ENCODE results near the gene SPAG17. TPM values are rescaled to one million over a fixed set of nuclear protein-coding genes. Genes with fewer than 3 reads are reported as not detected.

Gene SPAG17
- polyA plus RNA-seq, 4 donors, result 2.0 to 11.0 (median 9.7) TPM

DNA sequence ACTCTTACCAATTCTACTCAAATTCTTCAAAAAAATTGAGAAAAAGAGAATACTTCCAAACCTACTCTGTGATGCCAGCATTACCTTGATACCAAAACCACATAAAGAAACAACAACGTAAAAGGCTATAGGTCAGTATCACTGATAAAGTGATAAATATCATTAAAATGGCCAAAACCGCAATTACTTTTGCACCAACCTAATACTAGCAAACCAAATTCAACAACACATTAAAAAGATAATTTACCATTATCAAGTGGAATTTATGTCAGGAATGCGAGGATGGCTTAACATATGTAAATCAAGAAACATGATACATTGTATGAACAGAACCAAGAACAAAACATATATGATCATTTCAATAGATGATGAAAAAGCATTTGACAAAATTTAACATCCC lies 7.0 kb downstream of the SPAG17 start:
- no peak for DNase-seq (ENCODE audit: low read depth in 4 of 4, low spot score in 3 of 4)

DNA sequence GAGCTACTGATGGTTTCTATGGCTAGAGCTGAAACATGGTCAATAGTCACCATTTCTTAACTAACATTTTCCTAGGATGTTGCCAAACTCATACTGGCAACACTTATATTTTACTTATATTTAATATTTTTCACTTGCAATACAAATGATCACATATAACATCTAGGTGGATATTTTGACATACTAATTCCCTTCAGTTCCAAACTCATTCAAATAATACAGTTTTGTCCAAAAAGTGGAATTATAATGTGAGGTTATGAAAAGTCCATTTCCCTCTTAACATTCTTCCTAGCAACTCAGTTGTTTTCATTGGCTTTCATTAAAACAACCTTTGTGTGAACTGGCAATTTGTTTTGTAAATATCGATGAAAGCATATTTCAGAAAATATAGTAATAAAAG lies 16.0 kb downstream of the SPAG17 start:
- DNase-seq (ENCODE audit: low read depth in 4 of 4, low spot score in 3 of 4), result no peak

DNA sequence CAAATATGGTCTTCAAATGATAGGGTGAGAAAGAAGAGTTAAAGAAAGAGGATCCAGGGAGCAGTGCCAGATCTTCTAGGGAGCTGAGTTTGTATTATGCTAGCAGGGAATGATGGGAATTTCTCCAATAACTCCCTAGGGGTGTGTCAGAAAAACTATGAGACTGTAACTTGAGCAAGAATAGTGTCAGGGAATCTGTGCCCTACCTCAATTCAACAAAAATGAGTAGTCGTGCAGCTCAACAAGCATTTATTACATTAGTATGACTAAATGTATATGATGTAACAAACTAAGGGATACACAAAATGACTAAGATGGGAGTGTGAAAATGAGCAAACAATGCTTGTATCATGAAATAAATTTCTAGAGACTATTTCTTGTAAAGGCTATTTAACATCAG lies 24.2 kb downstream of the SPAG17 start:
- DNase-seq (ENCODE audit: low read depth in 4 of 4, low spot score in 3 of 4), result no peak

DNA sequence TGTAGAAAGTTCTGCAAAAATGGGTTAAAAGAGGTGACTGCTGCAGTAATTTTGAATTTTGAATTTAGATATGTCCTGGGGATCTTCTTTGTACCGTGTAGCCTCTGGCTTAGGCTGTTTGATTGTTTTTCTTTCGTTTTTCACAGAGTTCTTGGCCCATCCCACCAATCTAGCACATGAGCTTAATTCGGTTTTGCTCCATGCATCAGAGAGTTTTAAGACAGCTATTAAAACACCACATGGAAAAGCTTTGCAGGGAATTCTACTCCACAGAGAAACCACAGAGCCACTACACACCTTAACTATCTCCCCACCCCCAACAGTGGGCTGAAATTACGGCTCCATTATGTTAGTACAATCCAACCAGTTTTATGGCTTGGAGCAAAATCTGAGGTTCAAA lies 25.5 kb downstream of the SPAG17 start:
- DNase-seq (ENCODE audit: low read depth in 4 of 4, low spot score in 3 of 4), result peak in 2 of 4 donors; percentile 18 to 46

DNA sequence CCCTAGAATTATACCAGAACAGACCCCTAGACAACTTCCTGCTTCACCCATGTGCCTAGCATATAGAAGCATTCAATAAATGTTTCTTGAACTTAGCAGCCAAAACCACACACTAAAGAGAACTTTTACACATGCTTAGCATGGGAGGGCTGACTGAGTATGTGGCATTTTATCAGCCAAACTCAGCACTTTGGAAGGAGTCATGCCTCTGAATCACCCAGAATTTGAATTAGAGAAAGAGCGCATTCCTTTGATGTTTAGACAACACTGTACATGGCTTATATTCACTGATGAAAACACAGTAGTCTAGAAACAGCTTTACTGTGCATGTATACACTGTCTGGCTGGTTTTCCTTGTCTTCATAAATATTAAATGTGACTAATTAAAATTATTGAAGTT lies 26.1 kb downstream of the SPAG17 start:
- no peak for DNase-seq (ENCODE audit: low read depth in 4 of 4, low spot score in 3 of 4)

DNA sequence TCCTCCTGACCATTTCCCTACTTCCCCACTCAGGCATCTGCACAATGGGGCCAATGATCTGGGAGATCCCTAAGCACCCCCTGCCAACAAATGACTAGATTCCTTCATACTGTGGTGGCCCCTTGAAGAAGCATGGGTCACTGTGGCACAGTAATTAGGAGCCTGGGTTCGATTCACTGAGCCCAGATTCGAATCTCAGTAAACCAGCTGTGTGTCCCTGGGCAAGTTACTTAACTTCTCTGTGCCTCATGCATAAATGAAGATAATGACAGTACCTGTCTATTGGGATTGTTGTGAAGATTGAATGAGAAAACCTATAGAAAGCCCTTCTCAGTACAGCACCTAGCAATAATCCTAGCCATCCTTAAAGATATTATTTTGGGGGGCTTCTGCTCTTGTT lies 27.5 kb downstream of the SPAG17 start:
- no peak for DNase-seq (ENCODE audit: low read depth in 4 of 4, low spot score in 3 of 4)

DNA sequence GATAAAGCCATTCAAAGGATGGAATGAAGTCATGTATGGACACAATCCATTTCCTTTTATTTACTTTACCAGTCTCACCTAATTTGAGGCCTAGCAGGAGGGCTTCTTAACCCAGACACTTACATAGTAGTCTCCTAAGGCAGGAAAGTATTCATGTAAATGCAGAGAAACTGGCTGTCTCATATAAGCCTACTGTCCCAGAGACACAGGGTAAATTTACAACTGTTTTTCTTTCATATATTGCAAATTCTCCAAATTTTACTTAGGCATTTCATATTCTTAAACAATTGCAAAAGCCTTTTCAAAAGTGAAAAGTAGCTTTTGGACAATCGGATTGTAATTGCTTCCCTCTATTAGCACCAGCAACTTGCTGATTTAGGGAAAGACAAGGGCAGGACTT lies 29.9 kb downstream of the SPAG17 start:
- no peak for DNase-seq (ENCODE audit: low read depth in 4 of 4, low spot score in 3 of 4)

DNA sequence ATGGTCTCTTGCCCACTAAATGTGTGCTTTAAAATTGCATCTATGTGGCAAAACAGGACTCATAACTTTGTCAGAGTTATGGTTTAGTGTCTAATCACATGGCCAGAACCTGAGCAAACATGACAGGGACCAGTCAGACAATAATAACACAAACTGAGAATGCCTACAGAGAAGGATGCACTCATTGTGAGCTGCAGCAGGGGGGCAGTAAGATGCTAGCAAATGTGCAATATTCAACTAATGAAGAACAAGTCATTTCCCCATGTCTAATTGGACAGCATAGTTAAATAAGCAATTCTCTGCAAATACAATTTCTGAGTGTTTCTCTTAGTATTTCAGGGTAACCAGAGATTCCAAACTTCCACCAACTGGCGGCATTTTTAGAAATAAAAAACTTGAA lies 30.8 kb downstream of the SPAG17 start:
- DNase-seq (ENCODE audit: low read depth in 4 of 4, low spot score in 3 of 4), result no peak

DNA sequence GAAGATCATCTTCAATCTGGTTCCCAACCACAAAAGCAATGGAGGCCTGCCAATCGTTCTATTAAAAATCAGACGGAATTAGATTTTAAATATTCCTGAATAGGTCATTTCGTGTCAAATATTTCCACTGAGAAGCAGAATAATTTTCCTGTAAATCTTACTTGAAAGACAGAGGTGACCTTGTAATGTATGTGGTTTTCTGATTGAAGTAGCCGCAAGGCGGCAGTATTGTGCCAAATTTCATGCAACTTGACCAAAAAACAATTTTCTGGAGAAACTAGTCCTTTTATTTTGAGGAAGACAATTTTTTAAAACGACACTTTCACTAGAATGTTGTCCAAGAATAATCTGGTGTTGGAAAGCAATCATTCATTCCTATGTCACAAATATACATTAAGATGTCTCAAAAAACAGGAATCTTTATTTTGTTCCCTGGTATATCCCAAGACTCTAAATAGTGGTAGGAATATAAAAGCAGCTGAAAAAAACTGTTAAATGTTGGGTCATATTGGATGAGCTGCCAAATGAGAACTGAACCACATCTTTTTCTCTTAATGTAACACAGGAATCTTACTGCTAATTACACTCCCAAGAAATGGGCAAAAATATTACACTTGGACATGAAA lies 33.6 kb downstream of the SPAG17 start:
- DNase-seq (ENCODE audit: low read depth in 4 of 4, low spot score in 3 of 4), result peak in 3 of 4 donors; percentile 28 to 56 (median 47)

DNA sequence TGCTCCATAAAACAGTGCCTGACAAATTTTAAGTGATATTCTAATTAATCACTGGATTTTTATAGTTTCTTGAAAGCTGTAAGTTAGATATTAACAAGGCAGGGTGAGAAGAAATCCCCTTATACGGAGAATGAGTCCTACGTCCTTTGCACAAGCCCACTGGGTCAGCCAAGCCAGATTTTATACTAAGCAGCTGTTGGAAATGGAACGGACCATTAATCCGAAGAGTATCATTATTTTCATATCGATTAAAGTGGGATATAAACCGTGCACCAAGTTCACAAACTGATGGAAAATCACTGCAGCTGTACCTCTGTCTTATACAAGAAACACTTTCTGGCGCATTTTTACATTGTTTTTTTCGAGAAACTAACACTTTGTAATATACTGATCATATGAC lies 35.2 kb downstream of the SPAG17 start:
- DNase-seq (ENCODE audit: low read depth in 4 of 4, low spot score in 3 of 4), result no peak

DNA sequence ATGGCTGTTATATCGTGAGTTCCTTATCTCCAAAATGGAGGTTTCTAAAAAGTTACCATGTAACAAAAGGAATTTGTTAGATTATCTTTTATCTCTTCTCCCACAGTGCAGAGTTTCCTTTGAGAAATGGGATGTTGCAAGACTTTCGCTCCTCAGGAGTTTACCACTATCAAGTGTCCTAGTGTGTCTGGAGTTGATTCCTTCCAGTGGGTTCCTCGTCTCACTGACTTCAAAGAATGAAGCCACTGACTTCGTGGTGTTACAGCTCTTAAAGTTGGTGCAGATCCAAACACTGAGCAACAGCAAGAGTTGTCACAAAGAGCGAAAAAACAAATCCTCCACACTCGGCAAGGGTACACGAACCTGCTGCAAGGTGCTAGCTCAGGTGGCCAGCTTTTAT lies 37.0 kb downstream of the SPAG17 start:
- DNase-seq (ENCODE audit: low read depth in 4 of 4, low spot score in 3 of 4), result no peak

DNA sequence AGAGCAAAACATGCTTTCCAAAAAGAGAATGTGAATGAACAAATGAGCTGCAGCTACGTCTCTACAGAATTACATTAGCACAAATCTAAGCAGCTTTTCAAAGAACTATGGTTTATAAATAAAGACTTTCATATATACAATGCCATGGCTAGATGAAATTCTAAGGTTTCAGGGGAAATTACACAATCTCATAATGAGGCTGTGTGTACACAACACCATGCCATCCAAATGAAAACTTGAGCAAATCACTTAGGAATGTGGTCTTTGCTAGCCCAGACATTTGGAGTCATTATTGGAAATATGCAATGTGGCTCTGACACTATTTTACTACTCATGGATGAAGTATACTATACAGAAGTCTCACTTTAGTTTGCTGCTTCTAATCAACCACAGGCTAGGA lies 37.5 kb downstream of the SPAG17 start:
- no peak for DNase-seq (ENCODE audit: low read depth in 4 of 4, low spot score in 3 of 4)

DNA sequence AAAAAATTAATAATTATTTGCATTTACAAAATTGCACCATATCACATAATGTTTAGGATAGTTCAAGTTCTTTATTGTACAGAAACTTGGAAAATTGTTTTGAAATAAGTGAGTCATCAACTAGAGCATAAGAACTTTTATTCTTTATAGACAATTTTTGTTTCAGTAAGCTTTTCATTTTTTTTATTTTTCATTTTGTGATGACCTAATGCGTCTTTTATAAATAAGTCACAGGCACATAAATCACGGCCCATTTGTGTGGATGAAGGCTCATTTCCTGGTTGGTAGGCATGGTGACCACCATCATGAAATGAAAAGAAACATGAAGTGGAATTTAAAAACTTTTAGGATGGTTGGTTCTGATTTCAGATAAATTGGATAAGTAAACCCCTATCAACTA lies 39.3 kb downstream of the SPAG17 start:
- DNase-seq (ENCODE audit: low read depth in 4 of 4, low spot score in 3 of 4), result no peak

DNA sequence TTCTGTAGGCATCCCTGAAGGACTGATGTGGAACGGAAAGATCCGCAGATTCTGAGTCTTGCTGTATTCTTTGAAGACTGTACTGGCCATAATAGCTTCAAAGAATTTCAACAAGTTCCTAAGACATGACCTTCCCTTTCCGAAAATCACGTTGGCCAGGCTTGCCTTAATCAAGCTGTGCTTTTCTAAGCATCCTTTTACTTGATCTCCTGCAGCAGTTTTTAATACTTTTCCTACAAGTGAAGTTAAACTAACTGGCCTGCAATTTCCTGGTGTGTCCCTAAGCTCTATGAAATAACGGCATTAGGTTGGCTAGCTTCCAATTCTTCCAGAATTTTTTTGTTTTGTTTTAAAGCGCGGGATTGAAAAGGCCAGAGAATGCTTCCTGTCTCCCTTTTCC lies 40.3 kb downstream of the SPAG17 start:
- no peak for DNase-seq (ENCODE audit: low read depth in 4 of 4, low spot score in 3 of 4)

DNA sequence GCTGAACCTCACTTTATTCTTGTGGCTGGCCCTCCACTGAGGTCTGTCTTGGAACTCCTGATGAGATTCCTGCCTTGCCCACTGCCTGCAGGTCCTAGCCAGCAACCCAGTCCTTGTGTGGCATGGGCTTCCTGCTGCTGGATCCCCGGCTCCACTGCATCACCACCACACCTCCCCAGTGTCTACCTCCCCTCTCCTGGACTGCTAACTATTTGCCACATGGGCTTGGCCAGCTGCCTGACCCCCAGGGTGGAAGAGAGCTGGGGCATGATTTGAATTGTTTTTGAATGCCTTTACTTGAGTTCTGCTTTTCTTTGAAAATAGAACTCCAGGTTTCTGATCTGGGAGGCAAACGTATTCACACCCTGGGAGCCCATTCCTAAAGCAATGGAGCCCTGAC lies 41.2 kb downstream of the SPAG17 start:
- no peak for DNase-seq (ENCODE audit: low read depth in 4 of 4, low spot score in 3 of 4)

DNA sequence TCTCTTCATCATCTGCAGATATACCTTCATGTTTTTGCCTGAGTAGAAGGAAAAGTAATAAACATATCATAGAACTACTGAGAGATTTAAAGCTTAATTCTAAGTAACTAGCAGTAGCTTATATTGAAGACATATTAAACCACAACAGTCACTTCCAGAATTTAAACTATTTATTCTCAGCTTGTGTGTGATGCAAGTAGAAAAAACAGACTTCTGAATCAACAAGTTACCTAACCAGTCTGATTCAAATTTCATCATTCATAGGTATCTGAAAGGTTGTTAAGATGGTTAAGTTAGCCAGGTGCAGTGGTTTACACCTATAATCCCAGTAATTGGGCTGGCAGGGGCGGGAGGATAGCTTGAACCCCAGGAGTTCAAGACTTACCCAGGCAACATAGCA lies 41.9 kb downstream of the SPAG17 start:
- DNase-seq (ENCODE audit: low read depth in 4 of 4, low spot score in 3 of 4), result no peak

DNA sequence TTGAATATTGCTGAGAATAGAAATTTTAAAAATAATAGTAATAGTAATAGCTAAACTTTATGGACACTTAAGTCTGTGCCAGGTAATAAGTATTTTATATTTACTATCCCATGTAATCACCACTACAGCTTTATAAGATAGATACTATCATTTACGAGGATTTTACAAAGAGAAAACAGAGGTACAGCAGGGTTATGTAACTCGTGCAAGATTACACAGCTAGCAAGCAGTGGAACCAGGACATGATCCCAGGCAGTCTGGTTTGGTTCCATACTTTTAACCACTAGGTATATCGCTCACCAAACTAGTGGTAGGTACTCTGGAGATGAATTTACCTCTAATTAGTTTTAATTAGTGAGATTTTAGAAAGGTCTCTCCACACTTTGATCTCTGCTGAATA lies 42.5 kb downstream of the SPAG17 start:
- DNase-seq (ENCODE audit: low read depth in 4 of 4, low spot score in 3 of 4), result no peak

DNA sequence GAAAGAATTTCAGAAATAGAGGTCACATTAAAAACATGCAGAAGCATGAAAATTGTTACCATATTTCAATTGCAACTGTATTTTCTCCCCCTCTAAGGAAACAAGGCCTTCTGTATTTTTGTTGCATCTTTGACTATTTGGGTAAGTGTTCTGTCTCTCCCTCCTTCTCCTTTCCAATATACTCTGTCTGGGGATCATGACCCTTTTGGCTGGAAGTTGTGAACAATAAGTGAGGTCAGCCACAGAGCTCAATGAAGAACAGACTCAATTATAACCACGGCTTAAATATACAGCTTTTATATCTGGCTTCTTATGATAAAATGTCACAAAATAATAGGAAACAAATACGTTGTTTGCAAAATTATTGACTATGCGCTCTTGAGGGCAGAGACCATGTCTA lies 47.1 kb downstream of the SPAG17 start:
- no peak for DNase-seq (ENCODE audit: low read depth in 4 of 4, low spot score in 3 of 4)

DNA sequence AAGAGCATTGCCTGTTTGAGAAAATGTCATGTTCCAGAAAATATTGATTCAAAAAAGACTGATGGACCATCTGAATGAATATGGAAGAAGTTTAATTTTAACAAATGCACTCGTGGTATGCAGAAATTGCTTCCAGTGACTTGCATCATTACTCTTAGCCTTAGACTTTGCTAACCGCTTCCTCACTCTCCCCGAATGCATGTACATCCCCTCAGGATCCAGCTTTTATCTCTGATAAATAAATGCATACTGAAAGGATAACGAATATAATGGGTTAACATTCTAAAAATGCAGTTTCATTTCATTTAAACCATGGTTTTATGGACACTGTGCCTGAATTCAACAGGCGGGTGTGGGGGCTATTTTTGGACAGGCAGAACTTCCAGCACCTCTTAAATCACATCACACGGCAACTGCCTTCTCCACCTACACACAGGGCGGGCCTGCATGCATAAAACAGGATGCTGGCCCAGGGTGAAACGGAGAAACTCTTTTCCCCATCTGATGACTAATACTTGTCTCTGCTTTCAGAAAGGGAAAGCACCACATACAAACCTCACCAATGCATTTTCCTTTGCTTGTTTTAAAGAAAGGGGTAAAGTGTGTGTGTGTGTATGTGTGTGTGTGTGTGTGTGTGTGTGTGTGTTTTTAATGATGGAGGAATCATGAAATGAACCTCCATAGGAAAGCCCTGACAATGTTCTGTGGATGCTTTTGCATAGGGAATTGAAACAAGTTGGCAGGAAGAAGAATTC lies 48.7 kb downstream of the SPAG17 start:
- no peak for DNase-seq (ENCODE audit: low read depth in 4 of 4, low spot score in 3 of 4)

DNA sequence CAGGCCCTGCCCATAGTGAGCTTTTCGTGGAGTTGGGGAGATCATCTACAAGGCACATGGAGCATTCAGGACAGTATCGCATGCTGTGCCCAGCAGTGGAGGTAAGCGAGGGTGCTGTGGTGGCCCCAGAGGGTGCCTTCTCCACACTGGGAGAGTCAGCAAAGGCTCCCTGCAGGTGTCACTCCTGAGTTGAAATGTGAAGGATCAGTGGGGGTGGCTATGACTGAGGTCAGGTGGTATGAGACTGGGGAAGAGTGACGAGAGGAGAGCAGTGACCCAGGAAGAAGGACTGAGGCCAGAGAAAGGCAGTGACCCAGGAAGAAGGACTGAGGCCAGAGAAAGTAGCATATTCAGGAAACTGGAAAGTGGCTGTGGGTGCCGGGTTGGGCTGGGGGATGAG lies 53.0 kb downstream of the SPAG17 start:
- no peak for DNase-seq (ENCODE audit: low read depth in 4 of 4, low spot score in 3 of 4)

DNA sequence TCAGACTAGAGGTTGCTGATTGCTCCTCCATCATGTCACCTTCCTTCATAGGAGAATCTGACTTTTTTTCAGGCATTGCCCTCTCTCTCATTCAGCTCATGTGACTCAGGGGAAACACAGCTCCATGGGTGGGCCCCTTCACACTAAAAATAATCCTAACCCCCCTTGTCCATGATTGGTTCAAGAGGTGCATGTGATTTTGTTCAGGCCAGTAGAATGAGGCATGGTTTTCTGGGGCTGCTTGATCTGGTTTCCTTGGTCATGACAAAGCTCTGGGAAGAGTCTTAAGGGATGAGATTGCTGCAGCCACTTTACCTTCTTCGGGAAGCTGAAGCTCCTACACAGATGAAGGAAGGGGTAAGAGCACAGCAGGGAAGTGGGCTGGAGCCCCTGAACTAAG lies 56.3 kb downstream of the SPAG17 start:
- DNase-seq (ENCODE audit: low read depth in 4 of 4, low spot score in 3 of 4), result no peak

DNA sequence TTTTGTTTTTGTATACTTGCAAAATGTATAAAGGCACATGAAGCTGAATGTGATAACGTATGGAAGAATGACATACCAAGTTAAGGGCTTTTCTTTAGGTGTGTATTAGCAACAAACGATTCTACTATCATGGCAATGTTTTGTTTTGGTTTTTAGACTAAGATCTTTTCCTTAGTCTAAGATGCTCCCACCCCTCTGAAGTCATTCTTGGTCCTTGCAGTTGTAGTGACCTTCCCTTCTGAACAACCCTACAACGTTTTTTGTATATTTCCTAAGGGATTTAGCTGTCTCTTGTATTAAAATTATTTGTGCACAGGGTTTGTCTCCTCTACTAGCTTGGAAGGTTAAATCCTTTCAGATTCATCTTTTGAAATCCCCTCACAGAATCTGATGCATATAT lies 61.0 kb downstream of the SPAG17 start:
- DNase-seq (ENCODE audit: low read depth in 4 of 4, low spot score in 3 of 4), result no peak

All from left renal pelvis (tissue), 4 donors.